Measurements from ENCODE around the gene LAMA4.

LAMA4 gene

GRCh38 chr6:112145080-112145573 is 109.2 kb downstream of the LAMA4 start:
- TF ChIP-seq ZFX (IDR thresholded peaks at IDR 0.05; ENCODE audit: borderline replicate concordance): no peak
- TF ChIP-seq CTCF (IDR thresholded peaks at IDR 0.05): no peak
- no peak overlapping the region for H3K27ac ChIP-seq

DNA sequence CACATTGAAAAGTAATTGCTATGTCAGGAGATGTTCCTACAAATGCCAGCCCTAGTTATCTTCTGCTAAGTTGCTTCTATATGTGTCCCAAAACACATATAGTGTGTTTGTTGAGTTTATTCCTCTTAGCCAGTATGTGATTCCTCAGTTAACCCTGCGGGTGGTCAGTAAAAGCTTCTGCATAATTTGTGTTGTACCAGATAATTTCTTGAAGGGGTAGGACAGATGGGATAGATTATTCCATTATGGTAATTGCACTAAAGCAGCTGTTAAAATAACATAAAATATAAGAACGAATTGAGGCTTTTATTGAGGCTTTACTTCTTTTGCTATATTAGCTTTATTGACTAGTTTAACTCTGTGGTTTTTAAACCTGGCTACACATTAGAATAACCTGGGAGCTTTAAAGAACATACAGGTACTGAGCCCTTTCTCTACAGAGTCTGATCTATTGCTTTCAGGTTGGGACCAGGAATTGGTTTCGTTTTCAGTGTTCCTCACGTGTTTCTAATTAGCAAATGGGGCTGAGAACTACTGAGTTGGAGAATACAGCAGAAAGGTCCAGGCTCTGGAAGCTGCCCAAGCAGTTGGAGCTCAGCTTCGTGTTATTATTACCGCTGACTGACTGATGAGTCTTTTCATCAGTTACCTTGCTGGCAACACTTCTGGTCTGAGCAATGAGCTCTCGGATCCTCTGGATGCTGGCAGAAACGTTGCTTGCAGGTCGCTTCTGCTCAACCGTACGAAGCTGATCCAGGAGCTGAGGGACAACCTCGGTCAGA is 110.0 kb downstream of the LAMA4 start:
- no peak for TF ChIP-seq ZFX (IDR thresholded peaks at IDR 0.05; ENCODE audit: borderline replicate concordance)
- TF ChIP-seq CTCF (IDR thresholded peaks at IDR 0.05): no peak
- H3K27ac ChIP-seq: no peak overlapping the region

DNA sequence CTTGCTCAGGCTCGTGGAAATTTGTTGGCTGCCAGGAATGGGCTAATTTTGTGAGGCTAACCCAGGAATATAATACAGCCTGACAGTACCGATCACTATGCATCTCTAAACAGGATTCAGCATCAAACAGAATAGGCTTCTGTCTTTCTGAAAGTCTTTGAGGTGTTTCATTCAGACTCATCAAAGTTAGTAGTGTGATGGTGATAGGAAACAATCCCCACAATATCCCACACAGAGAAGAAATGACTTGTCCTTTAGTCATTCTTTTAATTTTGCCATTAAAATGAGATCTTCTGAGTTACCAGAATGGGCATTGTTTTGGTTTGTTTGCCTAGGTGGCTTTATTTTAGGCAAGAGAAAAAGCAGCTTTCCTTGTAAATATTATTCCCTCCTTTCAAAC is 112.7 kb downstream of the LAMA4 start:
- no peak overlapping the region for H3K27ac ChIP-seq
- no peak for TF ChIP-seq CTCF (IDR thresholded peaks at IDR 0.05)
- TF ChIP-seq ZFX (IDR thresholded peaks at IDR 0.05; ENCODE audit: borderline replicate concordance): no peak

- H3K27ac ChIP-seq: no peak overlapping the region
Measured at GRCh38 chr6:112139052-112139451, 115.3 kb downstream of the LAMA4 start.

GRCh38 chr6:112130878-112131277 is 123.5 kb downstream of the LAMA4 start:
- no peak for TF ChIP-seq CTCF (IDR thresholded peaks at IDR 0.05)
- TF ChIP-seq ZFX (IDR thresholded peaks at IDR 0.05; ENCODE audit: borderline replicate concordance): no peak

More at GRCh38 chr6:112139052-112139451, 115.3 kb downstream of the LAMA4 start:
- no peak for TF ChIP-seq ZFX (IDR thresholded peaks at IDR 0.05; ENCODE audit: borderline replicate concordance)
- no peak for TF ChIP-seq CTCF (IDR thresholded peaks at IDR 0.05)

GRCh38 chr6:112128208-112128607 is 126.2 kb downstream of the LAMA4 start:
- H3K27ac ChIP-seq: no peak overlapping the region
- TF ChIP-seq CTCF (IDR thresholded peaks at IDR 0.05) (no peak), ZFX (IDR thresholded peaks at IDR 0.05; ENCODE audit: borderline replicate concordance) (no peak)

More at GRCh38 chr6:112130878-112131277, 123.5 kb downstream of the LAMA4 start:
- H3K27ac ChIP-seq: no peak overlapping the region

DNA sequence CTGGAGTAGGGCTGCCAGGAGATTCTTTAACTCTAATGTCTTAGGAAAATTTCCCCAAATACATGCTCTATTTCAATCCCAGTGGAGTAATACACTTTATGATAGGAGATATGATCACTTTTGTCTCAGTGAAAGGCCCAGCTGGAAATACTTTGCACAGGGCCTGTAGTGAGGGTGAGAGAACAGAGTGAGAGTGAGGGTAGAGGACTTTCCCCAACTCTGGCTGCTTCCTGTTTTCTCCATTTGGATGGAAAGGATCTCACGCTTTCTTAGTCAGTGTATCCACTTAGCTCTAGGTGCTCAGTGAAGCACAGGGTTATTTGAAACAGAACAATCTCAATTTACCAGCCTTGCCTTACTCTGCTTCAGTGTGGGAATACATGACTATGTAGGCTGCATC is 130.4 kb downstream of the LAMA4 start:
- no peak overlapping the region for H3K27ac ChIP-seq
- TF ChIP-seq ZFX (IDR thresholded peaks at IDR 0.05; ENCODE audit: borderline replicate concordance) (no peak), CTCF (IDR thresholded peaks at IDR 0.05) (no peak)
